Mesodermal cell (in vitro differentiated cells): ENCODE measurements around the gene MMRN1. TPM values are rescaled to one million over a fixed set of nuclear protein-coding genes. Genes with fewer than 3 reads are reported as not detected.

Experiments
- H3K27ac ChIP-seq: 2 replicates; pipeline ENCODE4 v1.7.0; 2013; ENCODE audit warnings: mild to moderate bottlenecking, low read depth, low read length, moderate library complexity; ENCODE audit not compliant: severe bottlenecking
- H3K36me3 ChIP-seq: 2 replicates; pipeline ENCODE4 v1.7.1; 2013; ENCODE audit warnings: mild to moderate bottlenecking, low read length, moderate library complexity; ENCODE audit not compliant: control insufficient read depth, insufficient read depth
- H3K4me1 ChIP-seq: one replicate; pipeline ENCODE4 v1.7.1; 2013; ENCODE audit warnings: mild to moderate bottlenecking, low read length; ENCODE audit not compliant: insufficient read depth, control insufficient read depth, poor library complexity, severe bottlenecking
- H3K4me3 ChIP-seq: 2 replicates; pipeline ENCODE4 v1.7.0; 2013; ENCODE audit warnings: low read length, control low read depth, mild to moderate bottlenecking; ENCODE audit not compliant: insufficient read depth, poor library complexity, severe bottlenecking; ENCODE audit errors: extremely low read depth
- H3K9me3 ChIP-seq: 2 replicates; pipeline ENCODE4 v1.7.1; 2013; ENCODE audit warnings: mild to moderate bottlenecking, low read length, moderate library complexity; ENCODE audit not compliant: control insufficient read depth
- WGBS, 2 experiments: methylation state at CpG; one replicate each; pipeline ENCODE4 v1.1.5; 2013; ENCODE audit warnings: missing lambda C conversion rate in 2 of 2; ENCODE audit not compliant: insufficient coverage in 2 of 2; 5-methylcytosine and 5-hydroxymethylcytosine counted together
- polyA plus RNA-seq, 2 experiments: library from polyadenylated mRNA; stranded (reverse); fragments of 50-300 nt; gene quantifications; one replicate each; pipeline ENCODE4 v1.2.3, GENCODE V29; 2013

Gene MMRN1
- 16.1 TPM for polyA plus RNA-seq (2013, experiment 1 of 2)
- polyA plus RNA-seq (2013, experiment 2 of 2): 12.5 TPM

GRCh38 chr4:89894649-89895550 is at the start of gene MMRN1:
TSS of gene MMRN1 (plus strand) at chr4:89894854. CDS start at chr4:89894972, 118 bp downstream.
- Histone ChIP-seq H3K4me3 (no peak within 1 kb of the TSS), H3K9me3 (no peaks in the 10 kb centered on the region), H3K4me1 (no peaks in the 10 kb centered on the region), H3K36me3 (no peaks in the 10 kb centered on the region), H3K27ac (no peak within 1 kb of the TSS)
- WGBS, 2 experiments: 83 to 92% methylated on average over 11 of the region's 11 CpGs

- Histone ChIP-seq H3K27ac (no peak overlapping the region), H3K9me3 (peaks cover 3% of the 10 kb centered on the region), H3K36me3 (no peaks in the 10 kb centered on the region), H3K4me3 (no peak overlapping the region), H3K4me1 (no peaks in the 10 kb centered on the region)
- whole genome bisulfite sequencing, 2 experiments: 100% methylated on average over 1 of the region's 1 CpG; no CpG with 5 or more reads in 1 of the 2 experiments
Observed at GRCh38 chr4:89847571-89848325, 46.9 kb upstream of the MMRN1 start.

GRCh38 chr4:89855236-89855635 is 39.4 kb upstream of the MMRN1 start:
- no peak overlapping the region for H3K27ac ChIP-seq
- H3K9me3 ChIP-seq: peaks cover 5% of the 10 kb centered on the region
- H3K4me1 ChIP-seq: no peaks in the 10 kb centered on the region
- WGBS, 2 experiments: 92 to 100% methylated on average over 2 of the region's 3 CpGs
- no peak overlapping the region for H3K4me3 ChIP-seq
- H3K36me3 ChIP-seq: no peaks in the 10 kb centered on the region

- Histone ChIP-seq H3K36me3 (no peaks in the 10 kb centered on the region), H3K4me3 (no peak overlapping the region), H3K27ac (no peak overlapping the region), H3K9me3 (peaks cover 5% of the 10 kb centered on the region), H3K4me1 (no peaks in the 10 kb centered on the region)
- WGBS, 2 experiments: 82 to 88% methylated on average over 4 of the region's 5 CpGs
Observed at GRCh38 chr4:89860971-89861370, 33.7 kb upstream of the MMRN1 start.

GRCh38 chr4:89863533-89863932 is 31.1 kb upstream of the MMRN1 start:
- WGBS, 2 experiments: 97% methylated on average over 3 of the region's 5 CpGs; no CpG with 5 or more reads in 1 of the 2 experiments
- H3K27ac ChIP-seq: no peak overlapping the region
- H3K9me3 ChIP-seq: no peaks in the 10 kb centered on the region
- no peak overlapping the region for H3K4me3 ChIP-seq
- no peaks in the 10 kb centered on the region for H3K4me1 ChIP-seq
- H3K36me3 ChIP-seq: no peaks in the 10 kb centered on the region

- Histone ChIP-seq H3K4me3 (no peak overlapping the region), H3K36me3 (no peaks in the 10 kb centered on the region), H3K4me1 (no peaks in the 10 kb centered on the region), H3K27ac (no peak overlapping the region), H3K9me3 (no peaks in the 10 kb centered on the region)
Observed at GRCh38 chr4:89868276-89868675, 26.4 kb upstream of the MMRN1 start.

- Histone ChIP-seq H3K36me3 (no peaks in the 10 kb centered on the region), H3K27ac (no peak overlapping the region), H3K9me3 (no peaks in the 10 kb centered on the region), H3K4me3 (no peak overlapping the region), H3K4me1 (no peaks in the 10 kb centered on the region)
- no CpG with 5 or more reads among the region's 2 CpGs for WGBS, 2 experiments
Observed at GRCh38 chr4:89868999-89869589, 25.6 kb upstream of the MMRN1 start.

GRCh38 chr4:89871211-89871610 is 23.4 kb upstream of the MMRN1 start:
- no peaks in the 10 kb centered on the region for H3K36me3 ChIP-seq
- H3K4me1 ChIP-seq: no peaks in the 10 kb centered on the region
- no peak overlapping the region for H3K27ac ChIP-seq
- H3K9me3 ChIP-seq: no peaks in the 10 kb centered on the region
- H3K4me3 ChIP-seq: no peak overlapping the region
- WGBS, 2 experiments: 91 to 92% methylated on average over 1 of the region's 1 CpG

GRCh38 chr4:89876548-89876947 is 18.1 kb upstream of the MMRN1 start:
- 100% methylated on average over 1 of the region's 3 CpGs; no CpG with 5 or more reads in 1 of the 2 experiments for WGBS, 2 experiments
- H3K4me3 ChIP-seq: no peak overlapping the region
- H3K9me3 ChIP-seq: no peaks in the 10 kb centered on the region
- H3K27ac ChIP-seq: no peak overlapping the region
- no peaks in the 10 kb centered on the region for H3K36me3 ChIP-seq
- H3K4me1 ChIP-seq: no peaks in the 10 kb centered on the region

- no peaks in the 10 kb centered on the region for H3K4me1 ChIP-seq
- H3K4me3 ChIP-seq: no peak overlapping the region
- H3K27ac ChIP-seq: no peak overlapping the region
- no peaks in the 10 kb centered on the region for H3K9me3 ChIP-seq
- no peaks in the 10 kb centered on the region for H3K36me3 ChIP-seq
- no CpG with 5 or more reads among the region's 1 CpG for WGBS, 2 experiments
Observed at GRCh38 chr4:89878611-89879010, 16.0 kb upstream of the MMRN1 start.
